HS-27A (cell line): ENCODE results near the gene RBPMS2.

Experiments used
- DNase-seq: peaks from one replicate; pipeline ENCODE4 v3.0.0-alpha.2; 2012; ENCODE audit warnings: low read depth, missing footprints

RBPMS2 gene

GRCh38 chr15:64783796-64784195 is 8.4 kb upstream of the RBPMS2 start:
- DNase-seq: no peak

- DNase-seq: no peak
Measured at GRCh38 chr15:64782751-64783150, 7.4 kb upstream of the RBPMS2 start.

- DNase-seq: no peak
Measured at GRCh38 chr15:64781299-64781698, 5.9 kb upstream of the RBPMS2 start.

GRCh38 chr15:64780600-64781156 is 5.3 kb upstream of the RBPMS2 start:
- DNase-seq: no peak

GRCh38 chr15:64779630-64780029 is 4.2 kb upstream of the RBPMS2 start:
- no peak for DNase-seq

GRCh38 chr15:64779024-64779423 is 3.6 kb upstream of the RBPMS2 start:
- no peak for DNase-seq

GRCh38 chr15:64776402-64776786 is 1.0 kb upstream of the RBPMS2 start:
- DNase-seq: no peak

GRCh38 chr15:64774629-64775493 is 528 bp downstream of the RBPMS2 start:
- no peak for DNase-seq

- no peak for DNase-seq
Measured at GRCh38 chr15:64774037-64774628, 1.3 kb downstream of the RBPMS2 start.

GRCh38 chr15:64773606-64774005 is 1.8 kb downstream of the RBPMS2 start:
- DNase-seq: no peak

GRCh38 chr15:64772964-64773363 is 2.4 kb downstream of the RBPMS2 start:
- no peak for DNase-seq

- DNase-seq: no peak
Measured at GRCh38 chr15:64772488-64772887, 2.9 kb downstream of the RBPMS2 start.

GRCh38 chr15:64770626-64771025 is 4.8 kb downstream of the RBPMS2 start:
- no peak for DNase-seq

GRCh38 chr15:64767203-64767602 is 8.2 kb downstream of the RBPMS2 start:
- no peak for DNase-seq

- no peak for DNase-seq
Measured at GRCh38 chr15:64766058-64766457, 9.3 kb downstream of the RBPMS2 start.

- no peak for DNase-seq
Measured at GRCh38 chr15:64763874-64764273, 11.5 kb downstream of the RBPMS2 start.

- DNase-seq: no peak
Measured at GRCh38 chr15:64763462-64763861, 11.9 kb downstream of the RBPMS2 start.

- no peak for DNase-seq
Measured at GRCh38 chr15:64763021-64763420, 12.4 kb downstream of the RBPMS2 start.

GRCh38 chr15:64762546-64762945 is 12.8 kb downstream of the RBPMS2 start:
- DNase-seq: no peak

GRCh38 chr15:64761156-64761555 is 14.2 kb downstream of the RBPMS2 start:
- DNase-seq: no peak

GRCh38 chr15:64760056-64760455 is 15.3 kb downstream of the RBPMS2 start:
- DNase-seq: no peak

GRCh38 chr15:64755427-64755940 is 19.9 kb downstream of the RBPMS2 start:
- DNase-seq: no peak
